ENCODE data around the gene TNFSF13.
"Not testable (repeated sequence)": the region's sequence is repeated elsewhere in the genome, so short reads cannot be mapped to it uniquely, and the experiment has no call there.

Gene TNFSF13

DNA sequence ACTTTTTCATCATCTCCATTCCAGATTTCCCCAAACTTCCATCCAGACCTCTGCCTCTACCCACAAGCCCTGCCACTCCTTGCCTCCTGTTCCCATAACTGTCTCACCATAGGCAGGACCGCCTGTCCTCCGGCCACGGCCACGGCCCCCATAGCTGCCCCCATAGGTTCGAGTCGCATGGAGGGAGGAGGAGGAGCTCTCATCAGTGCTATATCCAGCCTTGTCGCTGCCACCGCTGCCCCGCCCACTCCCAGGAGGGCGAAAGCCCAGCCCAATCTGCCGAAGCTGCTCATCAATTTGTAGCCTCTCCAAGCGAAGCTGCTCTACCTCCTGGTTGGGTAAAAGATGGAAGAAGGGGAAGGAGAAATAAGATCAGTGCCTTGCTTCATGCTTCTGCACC, 34.7 kb downstream of the TNFSF13 start:
- DNase-seq = no peak

DNA sequence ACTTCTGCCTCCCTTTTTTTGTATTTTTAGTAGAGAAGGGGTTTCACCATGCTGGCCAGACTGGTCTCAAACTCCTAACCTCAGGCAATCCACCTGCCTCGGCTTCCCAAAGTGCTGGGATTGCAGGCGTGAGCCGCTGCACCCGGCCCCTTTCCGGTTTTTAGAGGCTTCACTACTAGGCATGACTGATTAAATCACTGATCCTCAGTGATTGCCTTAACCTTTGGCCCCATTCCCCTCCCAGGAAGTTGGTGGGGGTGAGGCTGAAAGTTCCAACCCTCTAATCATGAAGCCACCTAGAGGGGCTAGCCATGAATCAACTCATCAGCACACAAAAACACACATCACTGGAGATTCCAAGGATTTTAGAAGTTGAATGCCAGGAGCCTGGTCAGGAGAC, 39.0 kb downstream of the TNFSF13 start:
- DNase-seq = not testable (repeated sequence)

- DNase-seq = no peak
These were observed 47.7 kb downstream of the TNFSF13 start for GRCh38 chr17:7606280-7606679.

GRCh38 chr17:7610641-7611040, 52.1 kb downstream of the TNFSF13 start:
- no peak for DNase-seq
